Activated gamma-delta T cell (primary cell): ENCODE data around the gene TLCD3B.

Source experiments
- DNase-seq: peaks from one replicate; lab custom pipeline; 2025; lab: John Stamatoyannopoulos, UW
- total RNA-seq, 2 donors: gene quantifications; one replicate each; lab custom pipeline; 2026; lab: John Stamatoyannopoulos, UW

The TLCD3B gene
- 0 to 0.20 reads per million in 2 donors for total RNA-seq

DNA sequence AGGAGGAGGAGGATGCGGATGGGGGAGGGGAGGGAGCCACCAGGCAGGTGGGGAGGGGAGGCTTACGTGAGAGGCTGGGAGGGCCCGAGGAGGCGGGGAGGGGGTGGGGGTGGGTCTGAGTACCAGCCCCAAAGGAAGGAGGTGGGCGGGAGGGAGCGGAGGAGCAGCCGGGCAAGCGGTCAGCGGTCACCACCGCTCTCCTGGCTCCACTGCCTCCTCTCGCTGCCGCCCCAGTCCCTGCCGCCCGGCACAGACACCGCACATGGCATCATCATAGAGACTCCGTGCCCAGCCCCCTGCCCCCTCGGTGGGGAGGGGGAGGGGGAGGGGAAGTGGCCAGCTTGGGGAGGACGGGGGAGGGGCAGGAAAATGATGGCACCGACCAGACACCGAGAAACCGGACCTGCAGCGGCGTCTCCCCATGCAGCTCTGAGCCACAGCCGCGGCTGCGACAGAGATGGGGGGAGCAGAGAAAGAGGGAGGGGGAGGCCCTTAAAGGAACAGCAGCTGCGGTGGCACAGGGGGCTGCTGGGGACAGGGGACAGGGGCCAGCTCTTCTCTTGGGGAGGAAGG is at the start of gene TLCD3B:
Gene TLCD3B (minus strand): TSS at position 431 of the 573 bp plus-strand sequence. CDS start 744 bp downstream, outside the sequence.
- no peak for DNase-seq

DNA sequence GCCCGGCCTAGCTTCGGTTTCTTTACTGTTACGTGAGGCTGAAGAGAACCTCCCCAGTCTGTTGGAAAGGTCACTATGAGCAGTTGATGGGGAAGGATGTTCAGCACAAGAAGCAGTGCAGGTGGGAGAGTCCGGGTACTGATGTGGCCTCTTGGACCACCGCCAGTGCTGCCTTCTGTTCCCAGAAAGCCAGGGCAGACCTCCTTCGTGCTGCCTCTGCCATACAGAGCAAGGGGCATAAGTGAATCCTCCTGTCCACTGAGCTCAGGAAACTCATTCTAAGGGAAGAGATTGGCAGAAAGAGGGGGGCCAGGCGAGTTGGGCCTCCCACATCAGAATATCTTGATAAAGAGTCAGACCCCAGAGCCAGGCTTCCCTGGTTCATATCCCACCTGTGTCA is 48.4 kb upstream of the TLCD3B start:
- no peak for DNase-seq

DNA sequence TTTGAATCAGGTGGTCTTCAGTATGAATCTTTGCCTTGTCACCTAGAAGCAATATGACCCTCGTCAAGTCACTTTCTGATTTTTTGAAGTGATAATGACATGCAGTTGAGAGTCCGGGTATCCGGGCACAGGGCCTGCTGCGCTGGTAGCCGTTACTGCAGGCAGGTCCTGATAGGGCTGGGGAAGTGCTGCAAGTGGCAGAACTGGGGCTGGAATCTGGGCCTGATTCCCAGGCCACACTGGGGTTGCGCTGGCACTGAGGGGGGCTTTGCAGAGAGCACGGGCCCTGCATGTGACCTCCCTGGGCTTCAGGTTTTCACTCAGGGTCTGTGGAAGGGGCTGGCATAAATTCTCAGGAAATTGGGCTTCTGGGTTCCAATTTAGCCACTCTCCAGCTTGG is 47.7 kb upstream of the TLCD3B start:
- DNase-seq = no peak

DNA sequence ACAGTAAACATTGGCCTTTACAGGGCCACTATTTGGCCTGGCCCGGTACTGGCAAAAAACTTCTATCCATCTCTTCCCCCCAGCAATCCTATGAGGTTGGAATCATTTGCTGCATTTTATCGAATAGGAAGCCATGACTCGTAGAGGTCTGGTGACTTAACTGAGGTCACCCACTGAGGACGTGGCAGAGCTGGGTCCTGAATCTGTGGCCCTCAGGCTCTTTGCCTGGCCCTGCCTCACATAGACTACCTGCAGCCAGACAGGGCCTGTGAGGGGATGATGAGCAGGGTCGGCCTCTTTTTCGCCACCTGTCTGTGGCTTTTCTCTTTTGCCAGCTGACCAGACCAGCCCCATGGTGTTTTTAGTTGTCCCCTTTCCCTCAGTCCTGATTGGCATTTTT is 46.6 kb upstream of the TLCD3B start:
- DNase-seq = no peak

DNA sequence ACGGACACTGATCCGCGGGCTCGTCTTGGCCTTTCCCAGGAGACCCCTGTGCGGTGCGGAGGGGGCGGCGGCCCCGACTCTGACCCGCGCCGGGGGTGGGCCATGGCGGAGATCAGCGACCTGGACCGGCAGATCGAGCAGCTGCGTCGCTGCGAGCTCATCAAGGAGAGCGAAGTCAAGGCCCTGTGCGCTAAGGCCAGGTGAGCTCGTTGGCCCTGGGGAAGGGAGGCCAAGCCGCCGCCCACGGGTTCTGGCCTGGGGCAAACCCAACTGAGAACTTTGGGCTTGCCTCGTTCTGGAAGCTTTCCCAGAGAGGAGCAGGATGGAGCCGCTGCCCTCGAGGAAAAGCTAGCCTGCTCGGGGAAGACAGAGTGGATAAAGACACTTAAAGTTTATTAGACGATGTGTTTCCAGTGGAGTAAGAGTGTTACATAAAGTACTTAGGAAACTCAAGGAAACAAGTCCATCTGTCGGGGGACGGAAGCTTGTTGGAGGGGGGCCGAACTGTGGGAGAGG is 45.3 kb upstream of the TLCD3B start:
- no peak for DNase-seq

- DNase-seq = peak; percentile 93
Measured at GRCh38 chr16:30075503-30076275, 44.6 kb upstream of the TLCD3B start, which contains the start of gene PPP4C. Gene PPP4C (plus strand): TSS chr16:30075994. CDS start chr16:30076378, 384 bp downstream.

DNA sequence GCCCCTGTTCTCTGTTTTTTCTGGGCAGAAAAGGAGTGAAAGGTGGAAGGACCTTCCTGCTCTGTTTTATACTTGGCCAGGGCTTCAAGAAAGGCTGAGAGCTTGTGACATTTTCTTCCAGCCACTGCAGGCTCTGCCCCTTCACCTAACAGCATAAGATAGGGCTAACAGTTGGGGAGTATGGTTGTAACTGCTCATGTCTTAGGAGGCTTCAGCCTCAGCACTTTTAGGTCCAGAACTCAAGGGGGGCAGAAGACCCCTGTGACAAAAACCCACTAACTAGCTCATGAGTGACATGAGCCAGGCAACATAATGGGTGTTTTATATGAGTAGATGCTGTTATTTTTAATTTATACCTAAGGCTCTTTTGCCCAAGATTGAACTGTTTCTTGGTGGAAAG is 39.4 kb upstream of the TLCD3B start:
- DNase-seq = no peak

DNA sequence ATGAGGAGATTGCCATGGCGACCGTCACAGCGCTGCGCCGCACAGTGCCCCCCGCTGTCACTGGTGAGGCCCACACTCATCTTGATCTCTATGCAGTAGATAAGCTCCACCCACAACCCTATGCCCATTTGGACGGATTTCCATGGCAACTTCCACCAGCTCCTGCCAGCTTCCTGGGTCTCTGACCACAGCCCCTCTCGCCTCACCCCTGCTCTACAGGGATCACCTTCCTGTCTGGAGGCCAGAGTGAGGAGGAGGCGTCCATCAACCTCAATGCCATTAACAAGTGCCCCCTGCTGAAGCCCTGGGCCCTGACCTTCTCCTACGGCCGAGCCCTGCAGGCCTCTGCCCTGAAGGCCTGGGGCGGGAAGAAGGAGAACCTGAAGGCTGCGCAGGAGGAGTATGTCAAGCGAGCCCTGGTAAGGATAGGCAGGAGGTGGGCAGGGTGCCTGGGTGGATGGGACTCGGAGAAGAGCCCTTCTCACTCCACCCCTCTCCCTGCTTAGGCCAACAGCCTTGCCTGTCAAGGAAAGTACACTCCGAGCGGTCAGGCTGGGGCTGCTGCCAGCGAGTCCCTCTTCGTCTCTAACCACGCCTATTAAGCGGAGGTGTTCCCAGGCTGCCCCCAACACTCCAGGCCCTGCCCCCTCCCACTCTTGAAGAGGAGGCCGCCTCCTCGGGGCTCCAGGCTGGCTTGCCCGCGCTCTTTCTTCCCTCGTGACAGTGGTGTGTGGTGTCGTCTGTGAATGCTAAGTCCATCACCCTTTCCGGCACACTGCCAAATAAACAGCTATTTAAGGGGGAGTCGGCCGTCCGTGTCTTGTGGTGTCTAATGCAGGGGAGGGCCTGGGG is 38.8 kb upstream of the TLCD3B start:
- no peak for DNase-seq

DNA sequence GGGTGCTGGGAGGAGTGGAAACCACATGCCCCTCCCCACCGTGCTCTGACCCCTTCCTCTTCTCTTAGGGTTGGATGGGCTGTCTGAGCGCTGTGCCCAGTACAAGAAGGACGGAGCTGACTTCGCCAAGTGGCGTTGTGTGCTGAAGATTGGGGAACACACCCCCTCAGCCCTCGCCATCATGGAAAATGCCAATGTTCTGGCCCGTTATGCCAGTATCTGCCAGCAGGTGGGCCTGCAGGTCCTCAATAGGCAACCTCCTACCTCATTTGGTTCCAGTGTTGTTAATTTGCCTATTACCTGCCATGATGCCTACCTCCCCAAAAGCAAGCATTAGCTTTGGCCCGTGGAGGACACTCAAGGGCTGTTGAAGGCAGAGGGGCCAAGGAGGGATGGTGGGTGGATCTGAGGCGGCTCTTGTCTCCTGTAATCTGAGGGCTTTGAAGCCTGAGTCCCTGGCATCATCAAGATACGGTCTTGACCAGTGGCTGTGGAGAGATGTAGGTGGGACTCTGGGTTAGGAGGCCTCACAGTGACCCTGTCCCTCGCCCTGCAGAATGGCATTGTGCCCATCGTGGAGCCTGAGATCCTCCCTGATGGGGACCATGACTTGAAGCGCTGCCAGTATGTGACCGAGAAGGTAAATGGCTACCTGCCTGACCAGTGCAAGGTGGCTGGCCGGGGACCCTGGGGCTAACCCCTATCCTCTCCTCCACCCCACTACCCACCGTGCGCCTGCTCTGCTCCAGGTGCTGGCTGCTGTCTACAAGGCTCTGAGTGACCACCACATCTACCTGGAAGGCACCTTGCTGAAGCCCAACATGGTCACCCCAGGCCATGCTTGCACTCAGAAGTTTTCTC is 37.9 kb upstream of the TLCD3B start:
- no peak for DNase-seq

GRCh38 chr16:30068333-30068732 is 37.3 kb upstream of the TLCD3B start:
- DNase-seq = no peak

DNA sequence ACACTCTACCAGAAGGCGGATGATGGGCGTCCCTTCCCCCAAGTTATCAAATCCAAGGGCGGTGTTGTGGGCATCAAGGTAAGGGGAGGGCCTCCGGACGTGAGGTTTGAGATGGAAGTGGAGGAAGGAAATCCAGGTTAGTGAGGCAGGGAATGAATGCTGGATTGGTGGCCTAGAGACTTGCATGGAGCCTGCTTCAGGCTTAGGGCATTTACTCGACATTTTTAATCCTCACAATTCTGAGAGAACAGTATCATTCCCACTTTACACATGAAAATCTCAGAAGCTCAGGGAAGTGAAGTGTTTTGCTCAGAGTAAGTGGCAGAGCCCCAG is 36.5 kb upstream of the TLCD3B start:
- DNase-seq = no peak

GRCh38 chr16:30066761-30067583 is 35.9 kb upstream of the TLCD3B start:
- no peak for DNase-seq

GRCh38 chr16:30065943-30066760 is 35.1 kb upstream of the TLCD3B start:
- no peak for DNase-seq

- DNase-seq = peak; percentile 90
Measured at GRCh38 chr16:30065102-30065942, 34.3 kb upstream of the TLCD3B start, which contains the start of gene ALDOA. Gene ALDOA (plus strand): TSS chr16:30065760. CDS start chr16:30066898, 1,138 bp downstream.

- no peak for DNase-seq
Measured at GRCh38 chr16:30064729-30065101, 33.6 kb upstream of the TLCD3B start.

DNA sequence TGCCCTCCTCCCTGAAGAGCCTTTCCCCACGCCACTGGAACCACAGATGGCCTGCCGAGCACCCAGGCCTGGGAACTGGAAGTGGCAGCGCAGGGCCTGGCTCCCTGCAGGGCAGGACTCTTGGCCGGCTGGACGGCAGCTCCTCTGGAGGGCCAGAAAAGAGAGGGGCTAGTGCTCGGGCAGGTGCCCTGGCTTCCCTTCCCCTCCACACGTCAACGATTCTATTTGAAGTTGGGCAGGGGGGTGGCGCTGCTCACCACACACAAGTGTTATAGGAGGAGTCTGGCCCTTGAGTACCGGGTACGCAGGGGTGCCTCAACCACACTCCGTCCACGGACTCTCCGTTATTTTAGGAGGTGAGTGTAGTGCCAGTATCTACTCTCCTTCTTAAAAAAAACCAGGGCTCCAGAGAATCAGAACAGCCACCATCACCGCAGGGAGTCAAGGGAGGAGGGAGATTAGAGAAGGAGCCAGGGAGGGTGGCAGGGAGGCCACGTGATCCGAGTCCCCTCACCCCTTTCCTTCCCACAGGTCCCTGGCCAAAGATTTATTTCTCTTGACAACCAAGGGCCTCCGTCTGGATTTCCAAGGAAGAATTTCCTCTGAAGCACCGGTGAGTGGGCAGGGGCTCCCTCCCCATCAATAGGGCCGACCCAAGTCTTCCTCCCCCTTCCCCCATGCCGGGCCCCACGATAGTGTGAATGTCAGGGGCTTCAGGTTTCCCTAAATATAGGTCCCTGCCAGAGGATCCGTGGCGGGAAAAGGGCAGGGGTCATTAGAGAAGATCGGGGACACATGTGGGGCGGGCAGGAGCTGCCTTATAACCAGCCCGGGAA is 33.0 kb upstream of the TLCD3B start:
- DNase-seq = no peak

DNA sequence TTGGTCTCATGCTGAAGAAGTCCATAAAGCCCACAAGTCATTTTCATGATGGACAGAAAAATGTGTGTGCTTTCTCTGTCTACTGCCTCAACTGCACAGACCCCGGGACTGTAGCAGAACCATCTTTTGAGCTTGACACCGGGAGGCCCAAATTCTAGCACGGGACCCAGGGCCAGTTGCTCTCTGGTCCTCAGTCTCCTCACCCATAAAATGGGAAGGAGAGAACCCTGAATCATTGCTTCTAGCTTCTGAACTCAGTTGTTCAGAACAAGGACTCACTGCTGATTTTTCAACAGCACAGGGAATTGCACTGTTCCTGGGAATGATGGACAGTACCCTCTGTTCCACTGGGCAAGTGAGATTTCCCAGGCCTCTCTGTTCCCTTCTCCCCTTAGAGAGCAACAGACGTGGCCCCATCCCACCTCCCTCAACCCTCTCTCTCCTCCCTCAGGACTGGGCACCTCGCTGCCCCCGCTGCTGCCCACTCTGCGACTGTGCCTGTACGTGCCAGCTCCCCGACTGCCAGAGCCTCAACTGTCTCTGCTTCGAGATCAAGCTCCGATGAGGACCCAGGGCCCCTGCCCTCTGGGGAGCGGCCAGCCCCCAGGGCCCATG is 32.3 kb upstream of the TLCD3B start:
- no peak for DNase-seq
